GM12878 (cell line): ENCODE results near the gene GKN1.
"Not testable (repeated sequence)": the region's sequence is repeated elsewhere in the genome, so short reads cannot be mapped to it uniquely, and the experiment has no call there.

ENCODE experiments used
- CEBPB ChIP-seq, 2 experiments: fragments of 150-350 bp in 1 of 2; IDR thresholded peaks; 2 replicates each; pipeline ENCODE4 v1.6.1; 2012 to 2014; ENCODE audit warnings: low read depth in 2 of 2, low read length in 2 of 2, borderline replicate concordance in 1 of 2, inconsistent platforms in 1 of 2
- CHD4 ChIP-seq: fragments of 200-600 bp; sonication (generic); IDR thresholded peaks from 2 replicates; pipeline ENCODE4 v1.6.1; 2016; ENCODE audit warnings: mild to moderate bottlenecking
- POU2F2 ChIP-seq: IDR thresholded peaks from 3 replicates; pipeline ENCODE4 v1.6.1; 2011; ENCODE audit warnings: low read depth, mild to moderate bottlenecking, low read length, borderline replicate concordance
- RCOR1 ChIP-seq: conservative IDR thresholded peaks from 2 replicates; pipeline ENCODE4 v1.6.1; 2012; ENCODE audit warnings: low read depth, low read length, improper control_type of control experiment
- ZNF274 ChIP-seq: IDR thresholded peaks from one replicate; pipeline ENCODE4 v1.8.0; 2011; ENCODE audit not compliant: insufficient read length, insufficient read depth
- TF ChIP-seq, protein P1 (sequence below): fragments of 450-650 bp; formaldehyde crosslinking; IDR thresholded peaks from 2 replicates; pipeline ENCODE4 v1.5.0; 2022; ENCODE audit warnings: mild to moderate bottlenecking, missing genetic modification characterization
- TF ChIP-seq, protein P2 (sequence below): fragments of 450-650 bp; IDR thresholded peaks from 2 replicates; pipeline ENCODE4 v1.6.1; 2017; ENCODE audit warnings: mild to moderate bottlenecking
- TF ChIP-seq, protein P3 (sequence below): fragments of 450-650 bp; IDR thresholded peaks from 2 replicates; pipeline ENCODE4 v1.6.1; 2016; ENCODE audit warnings: mild to moderate bottlenecking, moderate library complexity, borderline replicate concordance
- TF ChIP-seq, protein P4 (sequence below): IDR thresholded peaks from 2 replicates; pipeline ENCODE4 v1.6.1; 2011; ENCODE audit warnings: mild to moderate bottlenecking, low read depth, low read length, moderate library complexity; ENCODE audit not compliant: insufficient replicate concordance
- TF ChIP-seq, protein P5 (sequence below): IDR thresholded peaks from 2 replicates; pipeline ENCODE4 v1.6.1; 2011; ENCODE audit warnings: borderline replicate concordance, low read depth, mild to moderate bottlenecking, moderate library complexity, low read length; ENCODE audit not compliant: insufficient read depth, poor library complexity, severe bottlenecking

DNA sequence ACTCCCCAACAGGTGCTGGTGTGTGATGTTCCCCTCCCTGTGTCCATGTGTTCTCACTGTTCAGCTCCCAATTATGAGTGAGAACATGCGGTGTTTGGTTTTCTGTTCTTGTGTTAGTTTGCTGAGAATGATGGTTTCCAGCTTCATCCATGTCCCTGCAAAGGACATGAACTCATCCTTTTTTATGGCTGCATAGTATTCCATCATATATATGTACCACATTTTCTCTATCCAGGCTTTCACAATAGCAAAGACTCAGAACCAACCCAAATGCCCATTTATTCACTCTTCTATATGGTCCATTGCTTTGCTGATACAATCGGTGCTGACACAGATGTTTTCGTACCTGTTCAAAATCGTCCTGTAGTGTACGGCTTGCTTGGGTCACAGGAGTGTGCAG lies 19.0 kb upstream of the GKN1 start:
- TF ChIP-seq, protein P1, sequence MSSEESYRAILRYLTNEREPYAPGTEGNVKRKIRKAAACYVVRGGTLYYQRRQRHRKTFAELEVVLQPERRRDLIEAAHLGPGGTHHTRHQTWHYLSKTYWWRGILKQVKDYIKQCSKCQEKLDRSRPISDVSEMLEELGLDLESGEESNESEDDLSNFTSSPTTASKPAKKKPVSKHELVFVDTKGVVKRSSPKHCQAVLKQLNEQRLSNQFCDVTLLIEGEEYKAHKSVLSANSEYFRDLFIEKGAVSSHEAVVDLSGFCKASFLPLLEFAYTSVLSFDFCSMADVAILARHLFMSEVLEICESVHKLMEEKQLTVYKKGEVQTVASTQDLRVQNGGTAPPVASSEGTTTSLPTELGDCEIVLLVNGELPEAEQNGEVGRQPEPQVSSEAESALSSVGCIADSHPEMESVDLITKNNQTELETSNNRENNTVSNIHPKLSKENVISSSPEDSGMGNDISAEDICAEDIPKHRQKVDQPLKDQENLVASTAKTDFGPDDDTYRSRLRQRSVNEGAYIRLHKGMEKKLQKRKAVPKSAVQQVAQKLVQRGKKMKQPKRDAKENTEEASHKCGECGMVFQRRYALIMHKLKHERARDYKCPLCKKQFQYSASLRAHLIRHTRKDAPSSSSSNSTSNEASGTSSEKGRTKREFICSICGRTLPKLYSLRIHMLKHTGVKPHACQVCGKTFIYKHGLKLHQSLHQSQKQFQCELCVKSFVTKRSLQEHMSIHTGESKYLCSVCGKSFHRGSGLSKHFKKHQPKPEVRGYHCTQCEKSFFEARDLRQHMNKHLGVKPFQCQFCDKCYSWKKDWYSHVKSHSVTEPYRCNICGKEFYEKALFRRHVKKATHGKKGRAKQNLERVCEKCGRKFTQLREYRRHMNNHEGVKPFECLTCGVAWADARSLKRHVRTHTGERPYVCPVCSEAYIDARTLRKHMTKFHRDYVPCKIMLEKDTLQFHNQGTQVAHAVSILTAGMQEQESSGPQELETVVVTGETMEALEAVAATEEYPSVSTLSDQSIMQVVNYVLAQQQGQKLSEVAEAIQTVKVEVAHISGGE, result not testable (repeated sequence)
- not testable (repeated sequence) for TF ChIP-seq CEBPB (IDR thresholded peaks at IDR 0.05; ENCODE audit: borderline replicate concordance in 1 of 2, low read depth in 2 of 2, low read length in 2 of 2); POU2F2; CHD4; ZNF274; RCOR1
- TF ChIP-seq, protein P2, sequence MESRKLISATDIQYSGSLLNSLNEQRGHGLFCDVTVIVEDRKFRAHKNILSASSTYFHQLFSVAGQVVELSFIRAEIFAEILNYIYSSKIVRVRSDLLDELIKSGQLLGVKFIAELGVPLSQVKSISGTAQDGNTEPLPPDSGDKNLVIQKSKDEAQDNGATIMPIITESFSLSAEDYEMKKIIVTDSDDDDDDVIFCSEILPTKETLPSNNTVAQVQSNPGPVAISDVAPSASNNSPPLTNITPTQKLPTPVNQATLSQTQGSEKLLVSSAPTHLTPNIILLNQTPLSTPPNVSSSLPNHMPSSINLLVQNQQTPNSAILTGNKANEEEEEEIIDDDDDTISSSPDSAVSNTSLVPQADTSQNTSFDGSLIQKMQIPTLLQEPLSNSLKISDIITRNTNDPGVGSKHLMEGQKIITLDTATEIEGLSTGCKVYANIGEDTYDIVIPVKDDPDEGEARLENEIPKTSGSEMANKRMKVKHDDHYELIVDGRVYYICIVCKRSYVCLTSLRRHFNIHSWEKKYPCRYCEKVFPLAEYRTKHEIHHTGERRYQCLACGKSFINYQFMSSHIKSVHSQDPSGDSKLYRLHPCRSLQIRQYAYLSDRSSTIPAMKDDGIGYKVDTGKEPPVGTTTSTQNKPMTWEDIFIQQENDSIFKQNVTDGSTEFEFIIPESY, result not testable (repeated sequence)
- TF ChIP-seq, protein P3, sequence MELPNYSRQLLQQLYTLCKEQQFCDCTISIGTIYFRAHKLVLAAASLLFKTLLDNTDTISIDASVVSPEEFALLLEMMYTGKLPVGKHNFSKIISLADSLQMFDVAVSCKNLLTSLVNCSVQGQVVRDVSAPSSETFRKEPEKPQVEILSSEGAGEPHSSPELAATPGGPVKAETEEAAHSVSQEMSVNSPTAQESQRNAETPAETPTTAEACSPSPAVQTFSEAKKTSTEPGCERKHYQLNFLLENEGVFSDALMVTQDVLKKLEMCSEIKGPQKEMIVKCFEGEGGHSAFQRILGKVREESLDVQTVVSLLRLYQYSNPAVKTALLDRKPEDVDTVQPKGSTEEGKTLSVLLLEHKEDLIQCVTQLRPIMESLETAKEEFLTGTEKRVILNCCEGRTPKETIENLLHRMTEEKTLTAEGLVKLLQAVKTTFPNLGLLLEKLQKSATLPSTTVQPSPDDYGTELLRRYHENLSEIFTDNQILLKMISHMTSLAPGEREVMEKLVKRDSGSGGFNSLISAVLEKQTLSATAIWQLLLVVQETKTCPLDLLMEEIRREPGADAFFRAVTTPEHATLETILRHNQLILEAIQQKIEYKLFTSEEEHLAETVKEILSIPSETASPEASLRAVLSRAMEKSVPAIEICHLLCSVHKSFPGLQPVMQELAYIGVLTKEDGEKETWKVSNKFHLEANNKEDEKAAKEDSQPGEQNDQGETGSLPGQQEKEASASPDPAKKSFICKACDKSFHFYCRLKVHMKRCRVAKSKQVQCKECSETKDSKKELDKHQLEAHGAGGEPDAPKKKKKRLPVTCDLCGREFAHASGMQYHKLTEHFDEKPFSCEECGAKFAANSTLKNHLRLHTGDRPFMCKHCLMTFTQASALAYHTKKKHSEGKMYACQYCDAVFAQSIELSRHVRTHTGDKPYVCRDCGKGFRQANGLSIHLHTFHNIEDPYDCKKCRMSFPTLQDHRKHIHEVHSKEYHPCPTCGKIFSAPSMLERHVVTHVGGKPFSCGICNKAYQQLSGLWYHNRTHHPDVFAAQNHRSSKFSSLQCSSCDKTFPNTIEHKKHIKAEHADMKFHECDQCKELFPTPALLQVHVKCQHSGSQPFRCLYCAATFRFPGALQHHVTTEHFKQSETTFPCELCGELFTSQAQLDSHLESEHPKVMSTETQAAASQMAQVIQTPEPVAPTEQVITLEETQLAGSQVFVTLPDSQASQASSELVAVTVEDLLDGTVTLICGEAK, result not testable (repeated sequence)
- TF ChIP-seq, protein P4, sequence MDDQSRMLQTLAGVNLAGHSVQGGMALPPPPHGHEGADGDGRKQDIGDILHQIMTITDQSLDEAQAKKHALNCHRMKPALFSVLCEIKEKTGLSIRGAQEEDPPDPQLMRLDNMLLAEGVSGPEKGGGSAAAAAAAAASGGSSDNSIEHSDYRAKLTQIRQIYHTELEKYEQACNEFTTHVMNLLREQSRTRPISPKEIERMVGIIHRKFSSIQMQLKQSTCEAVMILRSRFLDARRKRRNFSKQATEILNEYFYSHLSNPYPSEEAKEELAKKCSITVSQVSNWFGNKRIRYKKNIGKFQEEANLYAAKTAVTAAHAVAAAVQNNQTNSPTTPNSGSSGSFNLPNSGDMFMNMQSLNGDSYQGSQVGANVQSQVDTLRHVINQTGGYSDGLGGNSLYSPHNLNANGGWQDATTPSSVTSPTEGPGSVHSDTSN, result not testable (repeated sequence)
- TF ChIP-seq, protein P5, sequence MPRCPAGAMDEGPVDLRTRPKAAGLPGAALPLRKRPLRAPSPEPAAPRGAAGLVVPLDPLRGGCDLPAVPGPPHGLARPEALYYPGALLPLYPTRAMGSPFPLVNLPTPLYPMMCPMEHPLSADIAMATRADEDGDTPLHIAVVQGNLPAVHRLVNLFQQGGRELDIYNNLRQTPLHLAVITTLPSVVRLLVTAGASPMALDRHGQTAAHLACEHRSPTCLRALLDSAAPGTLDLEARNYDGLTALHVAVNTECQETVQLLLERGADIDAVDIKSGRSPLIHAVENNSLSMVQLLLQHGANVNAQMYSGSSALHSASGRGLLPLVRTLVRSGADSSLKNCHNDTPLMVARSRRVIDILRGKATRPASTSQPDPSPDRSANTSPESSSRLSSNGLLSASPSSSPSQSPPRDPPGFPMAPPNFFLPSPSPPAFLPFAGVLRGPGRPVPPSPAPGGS, result not testable (repeated sequence)
